Left lobe of liver (tissue), 2 donors: Measurements from ENCODE around the gene SYPL1. TPM values are rescaled to one million over a fixed set of nuclear protein-coding genes. Genes with fewer than 3 reads are reported as not detected.

Experiments used
- ATAC-seq: fragments of 200-7000 bp; cut with Tn5 transposase; one replicate; pipeline ENCODE4 v1.9.1; 2020; ENCODE audit warnings: mild to moderate bottlenecking, moderate library complexity
- DNase-seq: peaks from one replicate; pipeline ENCODE4 v3.0.0-alpha.2; 2020; ENCODE audit warnings: low spot score
- total RNA-seq: library from RNA; stranded (reverse); gene quantifications from one replicate; pipeline ENCODE4 v1.2.1, GENCODE V29; 2021
- donor health status: DM: no; HTN: no; CAD: no; lungs with moderate emphysema.
- donor health status: DM: no; HTN: yes; CAD: no.

The SYPL1 gene
- total RNA-seq, 1 donor from 2014 or later, result 22.7 TPM

DNA sequence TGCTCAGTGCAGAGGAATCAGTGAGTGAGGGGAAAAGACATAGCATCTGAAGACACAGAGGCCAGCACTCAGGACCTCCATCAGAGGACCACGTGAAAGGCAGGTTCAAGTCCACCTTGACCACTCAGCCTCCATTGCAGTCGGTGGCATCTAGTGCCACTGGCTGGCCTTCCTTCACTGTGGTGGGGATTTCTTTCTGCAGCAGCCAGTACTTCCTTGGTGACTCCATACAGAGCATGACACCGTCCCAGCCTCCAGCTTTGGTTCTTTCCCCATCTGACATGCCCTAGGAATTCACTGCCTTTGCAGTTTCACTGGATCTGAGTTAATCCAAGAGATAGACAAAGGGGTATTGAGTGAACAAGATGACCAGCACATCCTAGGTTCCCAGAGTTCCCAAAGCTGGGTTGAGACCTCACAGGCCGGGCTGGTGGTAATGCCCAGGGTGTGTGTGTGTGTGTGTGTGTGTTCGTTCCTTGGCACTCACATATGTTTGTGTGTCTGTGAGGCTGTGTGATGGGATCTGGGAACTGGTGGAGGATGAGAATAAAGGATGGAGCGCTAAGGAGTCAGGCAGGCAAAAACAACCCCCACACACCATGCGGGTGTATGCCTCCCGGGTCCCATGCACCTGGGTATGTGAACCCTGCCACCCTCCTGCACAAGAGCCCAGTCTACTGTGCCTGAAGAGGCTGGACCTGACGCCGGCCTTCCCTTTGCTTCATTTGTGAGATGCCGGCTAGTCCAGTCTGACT, 57.8 kb downstream of the SYPL1 start:
- no peak for ATAC-seq
- no peak for DNase-seq

DNA sequence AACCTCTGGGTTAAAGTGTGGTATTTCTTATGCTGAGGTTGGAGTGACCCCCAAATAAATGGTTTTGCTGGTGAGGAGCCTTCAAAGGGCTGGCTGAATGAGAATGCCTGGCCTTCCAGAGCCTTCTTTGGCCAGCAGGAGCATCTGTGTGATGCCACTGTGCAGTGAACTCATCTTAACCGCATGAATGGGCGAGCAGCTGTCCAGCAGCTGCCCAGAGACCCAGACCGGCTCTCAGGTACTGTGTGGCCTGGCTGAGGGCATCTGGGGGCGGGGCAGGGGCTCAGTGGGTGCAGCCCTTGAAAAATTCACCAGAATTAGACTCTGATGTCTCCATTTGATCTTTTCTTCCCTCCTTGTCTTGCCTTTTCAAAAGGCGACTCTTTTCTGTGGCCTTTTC, 59.0 kb downstream of the SYPL1 start:
- DNase-seq, result no peak

DNA sequence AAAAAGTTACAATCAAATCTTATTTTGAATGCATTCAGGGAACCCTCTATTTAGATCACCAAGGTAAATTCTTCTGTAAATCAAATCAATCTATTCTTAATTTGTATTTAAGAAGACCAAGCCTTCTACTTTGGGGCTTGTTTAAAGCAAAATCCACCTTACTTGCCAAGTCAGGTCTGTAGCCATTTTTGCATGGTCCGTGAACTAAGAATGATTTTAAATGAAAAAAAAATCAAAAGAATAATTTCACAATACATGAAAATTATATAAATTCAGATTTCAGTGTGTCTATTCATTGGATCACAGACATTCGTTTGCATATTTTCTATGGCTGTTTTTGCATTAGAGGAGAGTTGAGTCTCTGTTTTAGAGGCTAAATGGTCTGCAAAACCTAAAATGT, 59.4 kb downstream of the SYPL1 start:
- ATAC-seq (no peak), DNase-seq (no peak)

More for the DNA sequence above, 59.0 kb downstream of the SYPL1 start:
- ATAC-seq, result no peak

DNA sequence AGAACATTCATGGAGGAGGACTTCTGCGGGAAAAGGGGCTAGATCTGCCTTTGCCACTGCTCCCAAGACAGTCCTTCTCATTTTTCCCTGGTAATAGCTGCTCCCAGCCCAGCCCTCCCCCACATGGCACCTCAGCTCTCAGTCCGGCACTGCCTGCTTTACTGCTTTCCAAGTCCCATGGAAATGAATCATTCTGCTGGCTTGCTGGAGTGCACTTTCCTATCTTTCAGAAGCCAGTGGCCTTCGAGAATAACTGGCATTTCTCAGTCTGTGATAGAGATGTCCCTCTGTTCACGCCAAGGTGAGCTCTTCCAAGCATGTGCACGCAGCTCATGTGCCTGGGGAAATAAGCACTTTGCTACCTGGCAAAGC, 61.4 kb downstream of the SYPL1 start:
- ATAC-seq (no peak), DNase-seq (no peak)

DNA sequence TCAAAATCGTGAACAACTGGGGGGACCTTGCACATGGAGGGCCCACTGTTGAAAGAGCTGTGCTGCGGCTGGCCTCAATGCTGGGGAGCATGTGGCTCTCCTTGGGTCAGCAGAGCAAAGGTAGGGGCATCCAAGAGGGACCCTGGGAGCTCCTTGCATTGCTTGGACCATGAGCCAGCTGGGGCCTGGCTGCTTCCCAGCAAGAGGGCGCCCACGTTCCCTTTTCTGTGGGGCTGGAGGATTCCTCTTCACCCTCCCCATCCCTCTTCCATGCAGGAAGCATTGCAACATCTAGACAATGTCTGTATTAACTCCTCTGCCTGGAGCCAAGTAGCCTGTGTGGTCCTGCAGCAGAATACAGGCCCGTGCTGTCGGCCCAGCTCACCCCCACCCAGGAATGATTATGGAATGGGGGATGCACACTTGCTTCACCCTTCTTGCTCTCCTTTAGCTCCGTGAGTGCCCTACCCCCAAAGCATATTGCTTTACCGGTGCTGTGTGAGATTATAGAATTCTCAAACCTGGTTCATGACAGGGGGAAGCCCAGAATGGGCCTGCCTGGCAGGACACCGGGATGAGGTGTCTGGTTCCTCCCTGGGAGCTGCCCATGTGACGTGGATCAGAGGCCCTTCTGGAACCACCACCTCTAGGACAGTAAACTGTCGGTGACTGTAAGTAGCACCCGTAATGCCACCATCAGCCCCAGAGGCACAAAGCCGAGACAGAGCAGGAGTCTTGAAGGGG, 61.9 kb downstream of the SYPL1 start:
- no peak for DNase-seq
- peak; percentile 19 for ATAC-seq

DNA sequence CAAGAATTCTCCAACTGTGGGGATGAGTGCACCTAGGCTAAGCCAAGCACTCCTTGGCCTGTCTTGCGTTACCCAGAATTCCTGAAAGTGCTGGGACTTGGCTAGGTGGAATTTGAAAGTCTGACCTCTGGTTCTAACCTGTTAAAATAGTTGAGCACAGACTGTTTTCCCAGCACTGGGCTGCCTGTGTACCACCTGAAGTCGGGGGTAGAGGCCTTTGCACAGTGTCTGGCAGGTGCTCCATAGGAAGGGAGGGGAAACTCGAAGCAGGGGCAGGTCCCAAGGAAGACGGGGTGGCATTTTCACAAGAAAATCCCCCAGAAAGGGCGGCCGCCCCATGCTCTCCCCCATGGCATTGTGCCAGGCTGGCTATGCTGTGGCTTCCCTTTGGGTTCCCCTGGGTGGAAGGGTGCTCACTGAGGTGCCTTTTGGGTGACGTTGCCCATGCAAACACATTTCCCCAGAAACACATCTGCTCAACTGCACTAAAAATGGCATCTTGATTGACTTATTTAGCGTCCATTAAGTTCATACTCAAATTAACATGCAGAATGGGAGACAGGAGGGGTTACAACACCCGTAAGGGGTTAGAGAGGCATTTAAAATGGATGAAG, 62.9 kb downstream of the SYPL1 start:
- no peak for DNase-seq
- no peak for ATAC-seq

DNA sequence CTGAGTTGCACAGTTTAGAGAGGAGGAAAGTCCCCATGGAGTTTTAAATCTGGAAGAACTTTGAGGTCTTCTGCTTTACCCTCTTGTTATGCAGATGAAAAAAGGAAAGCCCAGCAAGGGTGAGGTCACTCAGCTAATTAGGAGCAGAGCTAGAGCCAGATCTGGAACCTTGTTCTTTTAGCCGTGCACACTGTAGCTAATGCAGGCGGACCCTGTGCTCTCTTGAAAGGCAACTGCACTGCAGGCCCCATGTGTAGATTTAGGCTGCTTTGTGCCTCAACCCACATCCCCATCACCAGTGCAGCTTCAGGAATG, 63.4 kb downstream of the SYPL1 start:
- DNase-seq, result no peak
- no peak for ATAC-seq

DNA sequence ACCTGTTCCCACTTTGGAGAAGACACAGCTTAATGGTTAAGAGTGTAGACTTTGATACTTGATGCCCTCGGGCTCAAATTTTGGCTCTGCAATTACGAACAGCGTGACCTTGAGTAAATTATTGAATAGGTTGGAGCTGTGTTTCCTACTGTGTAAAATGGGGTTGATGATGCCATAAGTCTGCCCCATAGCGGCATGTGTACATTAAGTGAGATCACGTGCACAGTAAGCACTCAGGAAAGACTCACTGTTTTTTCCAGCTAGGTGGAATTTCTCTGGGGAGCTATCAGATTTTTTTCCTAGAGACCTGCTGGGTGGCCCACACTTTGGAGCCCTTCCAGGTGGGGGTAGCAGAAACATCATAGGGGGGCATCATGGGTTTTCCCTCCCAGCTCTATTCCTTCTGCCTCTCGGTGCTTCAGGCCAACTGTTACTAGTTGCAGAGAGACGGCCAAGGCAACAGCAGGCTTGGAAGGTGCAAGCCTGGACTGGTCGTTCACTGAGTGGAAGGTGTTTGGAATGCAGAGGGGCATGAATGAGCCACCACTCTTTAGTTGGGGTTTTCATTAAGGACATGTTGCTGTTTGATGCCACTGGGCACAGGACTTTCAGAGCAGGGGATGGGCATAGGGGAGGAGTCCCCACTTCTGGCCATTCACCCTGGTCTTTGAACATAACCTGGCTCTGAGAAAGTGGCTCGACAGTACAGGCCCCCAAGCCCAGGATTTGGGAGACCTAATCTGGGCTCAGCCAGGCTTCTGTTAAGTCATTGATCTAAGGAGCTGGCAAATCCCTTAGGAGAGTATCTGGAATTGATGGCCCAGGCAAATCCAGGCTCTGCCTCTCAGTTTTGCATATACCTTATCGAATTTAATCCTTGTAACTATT, 64.0 kb downstream of the SYPL1 start:
- ATAC-seq (no peak), DNase-seq (no peak)

DNA sequence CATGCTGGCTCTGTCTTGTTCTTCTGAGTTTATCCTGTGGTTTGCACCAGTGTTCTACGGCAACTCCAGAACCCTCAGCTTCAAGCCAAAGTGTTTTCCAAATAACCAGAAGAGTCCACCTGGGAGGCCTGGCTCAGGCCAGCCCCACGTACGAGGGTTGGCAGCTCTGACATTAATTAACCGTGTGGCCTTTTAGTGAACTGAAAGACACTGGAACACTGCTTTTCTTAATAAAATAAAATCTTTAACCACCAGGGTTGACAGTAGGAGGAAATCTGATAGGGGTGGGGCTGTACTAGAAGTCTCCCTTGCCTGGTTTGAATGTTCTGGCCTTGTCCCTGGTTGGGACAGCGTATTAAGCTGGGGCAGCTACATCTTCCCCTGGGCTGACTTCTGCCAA, 64.9 kb downstream of the SYPL1 start:
- DNase-seq (no peak), ATAC-seq (no peak)

DNA sequence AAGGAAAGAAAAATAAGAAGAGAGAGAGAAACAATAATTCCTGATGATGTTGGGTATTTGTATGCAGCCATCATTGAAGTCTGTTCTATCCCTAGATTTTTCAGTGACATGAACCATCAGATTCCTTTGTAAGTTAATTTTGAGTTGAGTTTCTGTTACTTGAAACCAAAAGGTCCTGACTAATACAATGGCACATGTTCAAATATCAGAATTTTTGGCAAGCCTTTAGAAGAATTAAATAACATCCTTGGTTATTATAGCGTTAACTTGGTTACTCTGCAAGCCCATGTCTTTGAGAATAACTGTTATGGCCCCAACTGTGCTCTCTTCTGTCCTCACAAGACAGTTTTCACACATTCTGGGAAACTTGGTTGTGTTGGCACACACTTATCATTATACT, 66.5 kb downstream of the SYPL1 start:
- ATAC-seq, result no peak
- no peak for DNase-seq

DNA sequence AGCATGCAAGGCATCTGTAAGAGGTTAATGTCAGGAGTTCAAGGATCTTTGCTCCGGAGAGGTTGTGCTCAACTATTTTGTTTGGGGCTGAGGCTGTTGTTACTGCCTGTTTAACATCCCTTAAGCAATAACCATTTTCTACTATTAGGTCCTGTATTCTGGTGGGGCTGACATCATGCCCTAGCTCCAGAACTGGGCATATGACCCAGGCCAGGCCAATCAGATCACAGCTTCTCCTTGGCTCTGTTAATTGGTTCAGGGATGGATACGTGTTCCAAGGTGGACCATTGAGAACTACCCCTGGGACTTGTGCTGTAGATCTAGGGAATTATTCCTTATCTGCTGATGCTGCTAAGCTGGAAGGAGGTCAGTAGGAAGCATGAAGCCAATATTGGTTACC, 67.0 kb downstream of the SYPL1 start:
- no peak for ATAC-seq

DNA sequence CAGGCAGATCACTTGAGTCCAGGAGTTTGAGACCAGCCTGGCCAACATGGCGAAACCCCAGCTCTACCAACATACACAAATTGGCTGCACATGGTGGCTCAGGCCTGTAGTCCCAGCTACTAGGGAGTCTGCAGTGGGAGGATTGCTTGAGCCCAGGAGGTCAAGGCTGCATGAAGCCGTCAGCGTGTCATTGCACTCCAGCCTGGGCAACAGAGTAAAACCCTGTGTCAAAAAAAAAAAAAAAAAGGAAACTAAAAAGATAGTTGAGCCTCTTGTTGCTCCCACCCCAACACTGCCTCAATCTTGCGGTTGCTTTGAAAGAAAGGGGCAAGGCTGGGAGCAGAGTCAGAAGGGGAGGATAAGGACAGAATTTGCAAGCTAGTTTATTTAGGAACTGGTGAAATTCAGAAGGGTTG, 69.9 kb downstream of the SYPL1 start:
- peak; percentile 24 for ATAC-seq

More for the DNA sequence above, 67.0 kb downstream of the SYPL1 start:
- no peak for DNase-seq

DNA sequence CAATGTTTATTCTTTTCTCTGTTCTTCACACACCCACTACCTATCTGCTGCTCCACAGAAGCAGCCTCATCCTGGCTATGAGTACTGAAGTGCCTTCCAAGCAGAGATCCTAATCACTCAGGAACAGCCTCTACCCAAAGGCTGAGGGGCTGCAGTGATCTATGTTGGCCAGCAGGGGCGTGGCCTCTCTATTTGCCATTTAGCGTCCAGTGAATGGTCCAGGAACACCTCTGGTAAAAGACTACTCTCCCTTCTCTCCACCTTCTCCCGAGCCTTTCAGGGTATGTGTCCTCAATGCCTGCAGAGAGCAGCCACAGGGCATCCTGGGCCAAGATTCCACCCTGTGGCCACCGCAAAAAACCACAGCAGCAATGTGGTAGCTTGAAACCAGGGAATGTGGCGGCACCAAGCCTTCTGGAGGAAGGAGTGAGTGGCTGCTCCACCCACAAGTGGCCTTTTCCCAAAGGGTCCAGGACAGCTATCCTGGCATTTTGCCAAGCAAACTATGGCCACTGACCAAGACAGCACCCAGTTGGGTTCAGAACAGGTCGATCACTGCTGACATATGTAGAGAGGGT, 70.9 kb downstream of the SYPL1 start:
- ATAC-seq (peak; percentile 61), DNase-seq (no peak)

More for the DNA sequence above, 69.9 kb downstream of the SYPL1 start:
- no peak for DNase-seq

Other genes with a start within 250 kb of the SYPL1 start
- gene ATXN7L1, start 235.7 kb downstream of the SYPL1 start, total RNA-seq, result 15.5 TPM
- gene CDHR3, start 149.0 kb downstream of the SYPL1 start, total RNA-seq, result 7.7 TPM
- 136 TPM for gene NAMPT, start 172.7 kb upstream of the SYPL1 start, total RNA-seq